Astrocyte of the spinal cord (primary cell): ENCODE data around the gene SOX10.

Experiments used
- DNase-seq: peaks from one replicate; pipeline ENCODE4 v3.0.0; 2011; ENCODE audit warnings: low read depth, low spot score
- H3K4me3 ChIP-seq: 2 replicates; pipeline ENCODE4 v1.5.1; 2011; ENCODE audit warnings: low read depth, mild to moderate bottlenecking, low read length, moderate library complexity
- in situ Hi-C: cut with HindIII; loops from 2 replicates; pipeline ENCODE4 v1.10.0; 2017; ENCODE audit warnings: low sequenced_read_pairs
- TF ChIP-seq, protein P1 (sequence below): IDR thresholded peaks from 2 replicates; pipeline ENCODE4 v1.5.1; 2012; ENCODE audit warnings: low read depth, mild to moderate bottlenecking, low read length, inconsistent platforms

SOX10 gene

DNA sequence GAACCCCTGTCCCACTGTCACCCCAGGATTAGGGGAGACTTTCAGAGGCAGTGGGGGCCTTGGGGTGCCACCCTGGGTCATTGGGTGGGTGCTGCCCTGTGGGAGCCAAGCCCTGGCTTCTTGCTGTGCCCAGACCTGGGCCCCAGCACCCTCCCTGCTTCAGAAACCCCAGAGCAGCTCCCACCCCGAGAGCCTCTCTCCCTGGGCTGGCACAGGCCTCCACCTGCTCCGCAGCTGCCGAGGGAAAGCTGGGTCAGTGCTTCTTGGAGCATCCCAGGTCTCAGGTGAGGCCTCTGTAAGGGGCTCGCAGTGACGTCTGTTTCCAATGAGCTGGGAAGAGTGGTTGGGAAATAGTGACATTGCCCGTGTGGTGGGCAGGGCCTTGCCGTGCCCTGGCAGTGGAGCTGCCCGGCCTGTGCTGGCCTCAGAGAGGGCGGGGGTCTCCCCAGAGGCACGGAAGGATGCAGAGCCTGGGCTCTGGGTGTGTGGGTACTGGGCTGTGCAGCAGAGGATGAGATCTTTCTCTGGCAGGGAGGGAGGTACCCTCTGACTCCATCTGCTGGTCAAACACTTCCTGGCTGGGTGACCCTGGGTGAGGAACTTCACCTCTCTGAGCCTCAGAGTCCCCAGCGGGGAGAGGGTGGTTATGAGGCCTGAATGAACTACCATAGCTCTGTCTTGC lies 53.9 kb downstream of the SOX10 start:
- no peak for DNase-seq
- in situ Hi-C loops: no loop called here
- no peak overlapping the region for H3K4me3 ChIP-seq
- TF ChIP-seq, protein P1, sequence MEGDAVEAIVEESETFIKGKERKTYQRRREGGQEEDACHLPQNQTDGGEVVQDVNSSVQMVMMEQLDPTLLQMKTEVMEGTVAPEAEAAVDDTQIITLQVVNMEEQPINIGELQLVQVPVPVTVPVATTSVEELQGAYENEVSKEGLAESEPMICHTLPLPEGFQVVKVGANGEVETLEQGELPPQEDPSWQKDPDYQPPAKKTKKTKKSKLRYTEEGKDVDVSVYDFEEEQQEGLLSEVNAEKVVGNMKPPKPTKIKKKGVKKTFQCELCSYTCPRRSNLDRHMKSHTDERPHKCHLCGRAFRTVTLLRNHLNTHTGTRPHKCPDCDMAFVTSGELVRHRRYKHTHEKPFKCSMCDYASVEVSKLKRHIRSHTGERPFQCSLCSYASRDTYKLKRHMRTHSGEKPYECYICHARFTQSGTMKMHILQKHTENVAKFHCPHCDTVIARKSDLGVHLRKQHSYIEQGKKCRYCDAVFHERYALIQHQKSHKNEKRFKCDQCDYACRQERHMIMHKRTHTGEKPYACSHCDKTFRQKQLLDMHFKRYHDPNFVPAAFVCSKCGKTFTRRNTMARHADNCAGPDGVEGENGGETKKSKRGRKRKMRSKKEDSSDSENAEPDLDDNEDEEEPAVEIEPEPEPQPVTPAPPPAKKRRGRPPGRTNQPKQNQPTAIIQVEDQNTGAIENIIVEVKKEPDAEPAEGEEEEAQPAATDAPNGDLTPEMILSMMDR: peak; percentile 69

DNA sequence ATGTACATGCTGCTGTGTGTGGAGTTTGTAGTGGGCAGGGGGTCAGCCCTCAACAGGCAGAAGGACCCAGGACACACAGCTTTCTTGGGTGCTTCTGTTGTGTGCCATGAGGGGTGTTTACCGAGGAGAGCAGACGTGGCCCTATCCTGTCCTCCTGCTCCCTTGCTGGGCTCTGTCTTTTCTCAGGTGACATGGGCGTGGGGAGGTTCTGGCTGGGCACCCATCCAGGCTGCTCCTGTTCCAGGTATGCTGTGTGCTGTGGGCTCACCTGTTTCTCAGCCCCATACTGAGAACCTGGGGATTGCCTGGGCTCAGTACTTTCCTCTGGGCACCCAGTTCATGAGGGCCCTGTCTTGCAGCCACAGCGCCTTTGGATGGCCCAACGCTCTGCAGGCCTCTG lies 55.0 kb downstream of the SOX10 start:
- DNase-seq: no peak
- H3K4me3 ChIP-seq: no peak overlapping the region
- in situ Hi-C loops: no loop called here
- TF ChIP-seq, protein P1: no peak

DNA sequence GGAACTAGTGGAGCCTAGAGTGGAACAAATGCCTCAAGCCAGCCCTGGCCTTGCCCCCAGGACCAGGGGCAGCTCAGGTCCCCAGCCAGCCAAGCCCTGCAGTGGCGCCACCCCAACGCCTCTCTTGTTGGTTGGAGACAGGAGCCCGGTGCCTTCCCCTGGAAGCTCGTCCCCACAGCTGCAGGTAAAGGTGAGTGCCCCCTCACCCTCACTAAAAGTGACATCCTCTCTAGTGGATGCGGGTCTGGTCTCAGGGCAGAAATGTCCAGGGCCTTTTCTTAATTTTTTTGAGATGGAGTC lies 56.8 kb downstream of the SOX10 start:
- no peak for DNase-seq
- H3K4me3 ChIP-seq: no peak overlapping the region
- TF ChIP-seq, protein P1: no peak
- in situ Hi-C loops: no loop called here

DNA sequence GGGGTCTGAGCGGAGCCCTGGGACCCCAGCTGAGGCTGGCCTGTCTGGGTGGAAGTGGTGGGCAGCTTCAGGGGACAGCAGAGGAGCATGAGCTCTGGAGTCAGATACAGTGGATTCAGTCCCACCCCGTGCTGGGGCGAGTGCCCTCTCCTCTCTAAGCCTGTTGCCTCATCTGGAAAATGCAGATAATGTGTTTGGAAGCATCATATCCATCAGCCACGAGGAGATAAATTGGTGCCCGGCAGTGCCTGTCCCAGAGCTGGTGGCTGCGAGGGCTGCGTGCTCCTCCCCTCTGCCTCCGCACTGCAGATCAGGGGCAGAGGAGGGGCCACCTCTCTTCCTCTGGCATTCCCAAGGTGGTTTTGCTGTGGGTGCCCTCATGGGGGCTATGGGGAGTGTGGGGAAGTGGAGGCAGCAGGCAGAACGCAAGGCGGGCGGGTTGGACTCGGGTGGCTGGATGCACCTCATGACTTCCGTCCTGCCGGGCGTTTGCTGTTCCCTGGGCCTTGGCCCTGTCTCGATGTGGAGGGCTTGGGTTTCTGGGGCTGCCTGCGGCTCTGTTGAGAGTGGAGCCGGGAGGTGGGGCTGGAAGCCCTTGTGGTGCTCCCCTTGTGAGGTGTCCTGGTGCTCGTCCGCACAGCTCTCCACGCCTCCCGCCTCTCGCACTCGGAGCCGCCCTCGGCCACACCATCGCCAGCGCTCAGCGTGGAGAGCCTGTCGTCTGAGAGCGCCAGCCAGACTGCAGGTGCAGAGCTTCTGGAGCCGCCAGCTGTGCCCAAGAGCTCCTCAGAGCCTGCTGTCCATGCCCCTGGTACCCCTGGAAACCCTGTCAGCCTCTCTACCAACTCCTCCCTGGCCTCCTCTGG lies 57.4 kb downstream of the SOX10 start:
- no peak for DNase-seq
- in situ Hi-C loops: no loop called here
- TF ChIP-seq, protein P1: no peak
- no peak overlapping the region for H3K4me3 ChIP-seq

DNA sequence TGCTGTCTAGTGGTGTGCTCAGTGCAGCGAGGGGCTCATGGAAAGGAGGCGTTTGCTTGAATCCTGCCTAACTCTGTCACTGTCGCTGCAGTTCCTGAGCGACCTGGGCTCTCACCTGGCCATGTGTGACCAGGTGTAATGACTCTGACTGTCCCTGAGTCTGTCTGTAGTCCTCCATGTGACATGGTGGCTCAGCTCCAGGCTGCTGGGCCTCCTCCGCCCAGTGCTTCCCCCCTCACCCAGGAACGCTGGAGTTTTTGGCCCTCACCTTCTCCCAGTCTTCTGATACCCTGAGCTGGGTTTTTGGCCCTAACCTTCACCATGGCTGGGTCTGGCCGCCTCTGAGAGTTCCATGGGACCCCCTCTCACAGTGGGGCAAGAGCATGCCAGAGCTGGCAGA lies 58.0 kb downstream of the SOX10 start:
- TF ChIP-seq, protein P1: no peak
- no peak for DNase-seq
- in situ Hi-C loops: no loop called here
- no peak overlapping the region for H3K4me3 ChIP-seq

DNA sequence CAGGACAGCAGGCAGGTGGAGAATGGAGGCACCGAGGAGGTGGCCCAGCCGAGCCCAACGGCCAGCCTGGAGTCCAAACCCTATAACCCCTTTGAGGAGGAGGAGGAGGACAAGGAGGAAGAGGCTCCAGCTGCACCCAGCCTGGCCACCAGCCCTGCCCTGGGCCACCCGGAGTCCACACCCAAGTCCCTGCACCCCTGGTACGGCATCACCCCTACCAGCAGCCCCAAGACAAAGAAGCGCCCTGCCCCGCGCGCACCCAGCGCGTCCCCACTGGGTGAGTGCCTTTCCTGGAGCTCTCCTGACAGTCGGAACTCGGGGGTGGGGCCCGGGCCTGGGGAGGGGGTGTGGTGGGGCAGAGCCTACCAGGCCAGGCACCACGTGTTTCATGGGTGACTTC lies 58.6 kb downstream of the SOX10 start:
- no peak for DNase-seq
- TF ChIP-seq, protein P1: no peak
- no peak overlapping the region for H3K4me3 ChIP-seq
- in situ Hi-C loops: no loop called here
